HepG2 (cell line): ENCODE results near the gene PTGDS. TPM values are rescaled to one million over a fixed set of nuclear protein-coding genes. Genes with fewer than 3 reads are reported as not detected.

Experiments
- HMGXB4 ChIP-seq, 2 experiments: sonication (generic) in 1 of 2; formaldehyde crosslinking in 1 of 2; IDR thresholded peaks; 2 replicates each; pipeline versions ENCODE4 v1.4.0 to v1.6.1; 2018 to 2020; ENCODE audit warnings: missing genetic modification reagents in 2 of 2, borderline replicate concordance in 1 of 2, low read depth in 1 of 2, mild to moderate bottlenecking in 1 of 2, missing biosample characterization in 1 of 2
- HNRNPL ChIP-seq: fragments of 200-400 bp; formaldehyde crosslinking; IDR thresholded peaks from 2 replicates; pipeline ENCODE4 v1.6.1; 2017; ENCODE audit warnings: mild to moderate bottlenecking, low read depth, low read length
- HNRNPLL ChIP-seq: fragments of 200-400 bp; formaldehyde crosslinking; IDR thresholded peaks from 2 replicates; pipeline ENCODE4 v1.6.1; 2017; ENCODE audit warnings: mild to moderate bottlenecking, low read depth, low read length; ENCODE audit not compliant: poor library complexity, severe bottlenecking
- KDM2A ChIP-seq: sonication (generic); formaldehyde crosslinking; IDR thresholded peaks from 2 replicates; pipeline ENCODE4 v1.4.0; 2020; ENCODE audit warnings: low read depth, missing genetic modification reagents, borderline replicate concordance
- SNAPC4 ChIP-seq: sonication (generic); formaldehyde crosslinking; IDR thresholded peaks from 2 replicates; pipeline ENCODE4 v1.4.0; 2020; ENCODE audit warnings: mild to moderate bottlenecking, missing genetic modification reagents
- ZBTB33 ChIP-seq: sonication (generic); formaldehyde crosslinking; IDR thresholded peaks from 2 replicates; pipeline ENCODE4 v1.4.0; 2020; ENCODE audit warnings: missing genetic modification reagents
- ZBTB39 ChIP-seq: sonication (generic); formaldehyde crosslinking; IDR thresholded peaks from 2 replicates; pipeline ENCODE4 v1.5.0; 2020; ENCODE audit warnings: missing genetic modification reagents
- ZFX ChIP-seq: sonication (generic); formaldehyde crosslinking; IDR thresholded peaks from 2 replicates; pipeline ENCODE4 v1.4.0; 2020; ENCODE audit warnings: mild to moderate bottlenecking, low read depth, missing genetic modification reagents, moderate library complexity
- ZKSCAN1 ChIP-seq: fragments of 150-350 bp; IDR thresholded peaks from 2 replicates; pipeline ENCODE4 v1.6.1; 2014; ENCODE audit warnings: low read length
- ZNF18 ChIP-seq: sonication (generic); formaldehyde crosslinking; IDR thresholded peaks from 2 replicates; pipeline ENCODE4 v1.8.0; 2022; ENCODE audit warnings: mild to moderate bottlenecking, missing genetic modification reagents; ENCODE audit not compliant: insufficient replicate concordance
- ZNF766 ChIP-seq: sonication (generic); formaldehyde crosslinking; IDR thresholded peaks from 2 replicates; pipeline ENCODE4 v1.5.0; 2020; ENCODE audit warnings: missing genetic modification reagents, borderline replicate concordance
- ZNF776 ChIP-seq: sonication (generic); formaldehyde crosslinking; IDR thresholded peaks from 2 replicates; pipeline ENCODE4 v1.4.0; 2020; ENCODE audit warnings: mild to moderate bottlenecking, missing genetic modification reagents
- polyA plus RNA-seq, 8 experiments: library from polyadenylated mRNA; depleted of rRNA in 3 of 8; stranded (reverse) in 7 of 8; unstranded in 1 of 8; fragments of >200 nt; fragmentation: Illumina TruSeq in 4 of 8; extraction: Trizol in 4 of 8; gene quantifications; 2 replicates each; pipeline versions ENCODE4 v1.2.1 to v1.2.3, GENCODE V29; 2011 to 2016; ENCODE audit warnings: low read depth in 4 of 8, missing spikeins in 1 of 8, mixed read lengths in 1 of 8; ENCODE audit not compliant: insufficient read depth in 1 of 8
- total RNA-seq, 5 experiments: library from RNA; depleted of rRNA; stranded (reverse); fragments of >200 nt; fragmentation: Illumina TruSeq; extraction: Trizol; gene quantifications; 2 replicates each; pipeline ENCODE4 v1.2.3, GENCODE V29; 2016; ENCODE audit warnings: low read depth in 1 of 5

PTGDS gene
- total and polyA plus RNA-seq, 2 of the 13 experiments (the other 11 are each of a cell fraction or from before 2014, with no cell fraction given), result 0.33 to 0.50 TPM

- peak; percentile 49; the same call in 1 of the 2 replicates for TF ChIP-seq ZBTB33 (CRISPR knock-in tag)
- no peak; the same call in 1 of the 2 replicates for TF ChIP-seq ZFX
- TF ChIP-seq ZNF776 (CRISPR knock-in tag), result 0 out of 2 replicates have a peak, but pooled peaks have one; percentile 46
- peak; percentile 16 for TF ChIP-seq HNRNPLL
- TF ChIP-seq ZKSCAN1, result peak; percentile 67
- no peak for TF ChIP-seq ZBTB39
- 0 out of 2 replicates have a peak, but pooled peaks have one; percentile 10 for TF ChIP-seq ZNF766
- peak; percentile 20 for TF ChIP-seq ZNF18 (CRISPR knock-in tag)
- 0 out of 2 replicates have a peak, but pooled peaks have one; percentile 3 for TF ChIP-seq KDM2A (CRISPR knock-in tag)
- 0 out of 4 replicates have a peak, but pooled peaks of 1 of the 2 experiments have one; percentile 13 for TF ChIP-seq HMGXB4 (CRISPR knock-in tag; IDR thresholded peaks at IDR 0.05; ENCODE audit: borderline replicate concordance in 1 of 2, low read depth in 1 of 2)
- peak; percentile 74; the same call in 1 of the 2 replicates for TF ChIP-seq HNRNPL
- 0 out of 2 replicates have a peak, but pooled peaks have one; percentile 13 for TF ChIP-seq SNAPC4 (CRISPR knock-in tag)
Measured at GRCh38 chr9:136947028-136947891, 30.0 kb upstream of the PTGDS start (continued).
